Testis (tissue), 2 donors: ENCODE data around the gene PRR33.

ENCODE experiments used
- CTCF ChIP-seq, 3 experiments: fragments of 450-650 bp in 2 of 3; fragments of 200-600 bp in 1 of 3; sonication (generic) in 1 of 3; IDR thresholded peaks; one replicate each; pipeline ENCODE4 v1.5.1; 2016 to 2019; ENCODE audit warnings: antibody characterized with exemption in 3 of 3, mild to moderate bottlenecking in 2 of 3, moderate library complexity in 1 of 3
- POLR2A ChIP-seq: fragments of 450-650 bp; IDR thresholded peaks from one replicate; pipeline ENCODE4 v1.6.1; 2017; ENCODE audit warnings: antibody characterized with exemption, mild to moderate bottlenecking, moderate library complexity

- no peak for TF ChIP-seq CTCF (IDR thresholded peaks at IDR 0.05)
- no peak for TF ChIP-seq POLR2A
Observed at GRCh38 chr11:1922481-1923081, 30.9 kb upstream of the PRR33 start.
